GM19372 (cell line): ENCODE results near the gene MYH9.

Source experiments
- ATAC-seq: cut with Tn5 transposase; IDR thresholded peaks from one replicate; pipeline ENCODE4 v1.9.1; 2021; ENCODE audit warnings: mild to moderate bottlenecking, low read depth, moderate library complexity; ENCODE audit not compliant: unreplicated experiment

The MYH9 gene

GRCh38 chr22:36387709-36387958, 133 bp downstream of the MYH9 start:
- ATAC-seq, result no peak

GRCh38 chr22:36386900-36387708, 663 bp downstream of the MYH9 start:
- ATAC-seq, result peak; percentile 23

- ATAC-seq, result peak; percentile 9
Measured at GRCh38 chr22:36386351-36386899, 1.3 kb downstream of the MYH9 start.

GRCh38 chr22:36385491-36386350, 2.0 kb downstream of the MYH9 start:
- no peak for ATAC-seq

GRCh38 chr22:36384766-36385481, 2.8 kb downstream of the MYH9 start:
- no peak for ATAC-seq

GRCh38 chr22:36383110-36383581, 4.6 kb downstream of the MYH9 start:
- ATAC-seq, result no peak

GRCh38 chr22:36381513-36382128, 6.1 kb downstream of the MYH9 start:
- no peak for ATAC-seq

GRCh38 chr22:36379593-36380361, 8.0 kb downstream of the MYH9 start:
- ATAC-seq, result no peak

GRCh38 chr22:36378869-36379217, 8.9 kb downstream of the MYH9 start:
- ATAC-seq, result no peak

- no peak for ATAC-seq
Measured at GRCh38 chr22:36378080-36378868, 9.5 kb downstream of the MYH9 start.

GRCh38 chr22:36377022-36377631, 10.6 kb downstream of the MYH9 start:
- no peak for ATAC-seq

- no peak for ATAC-seq
Measured at GRCh38 chr22:36376265-36376664, 11.5 kb downstream of the MYH9 start.

- no peak for ATAC-seq
Measured at GRCh38 chr22:36375071-36375980, 12.4 kb downstream of the MYH9 start.

- ATAC-seq, result no peak
Measured at GRCh38 chr22:36374603-36375024, 13.2 kb downstream of the MYH9 start.

- no peak for ATAC-seq
Measured at GRCh38 chr22:36373258-36373579, 14.5 kb downstream of the MYH9 start.

GRCh38 chr22:36371920-36372319, 15.8 kb downstream of the MYH9 start:
- no peak for ATAC-seq

- ATAC-seq, result no peak
Measured at GRCh38 chr22:36369922-36370791, 17.6 kb downstream of the MYH9 start.
